GM19452 (cell line): ENCODE data around the gene CDC14A.

ENCODE experiments used
- ATAC-seq: cut with Tn5 transposase; IDR thresholded peaks from one replicate; pipeline ENCODE4 v1.9.1; 2021; ENCODE audit not compliant: unreplicated experiment

Gene CDC14A

DNA sequence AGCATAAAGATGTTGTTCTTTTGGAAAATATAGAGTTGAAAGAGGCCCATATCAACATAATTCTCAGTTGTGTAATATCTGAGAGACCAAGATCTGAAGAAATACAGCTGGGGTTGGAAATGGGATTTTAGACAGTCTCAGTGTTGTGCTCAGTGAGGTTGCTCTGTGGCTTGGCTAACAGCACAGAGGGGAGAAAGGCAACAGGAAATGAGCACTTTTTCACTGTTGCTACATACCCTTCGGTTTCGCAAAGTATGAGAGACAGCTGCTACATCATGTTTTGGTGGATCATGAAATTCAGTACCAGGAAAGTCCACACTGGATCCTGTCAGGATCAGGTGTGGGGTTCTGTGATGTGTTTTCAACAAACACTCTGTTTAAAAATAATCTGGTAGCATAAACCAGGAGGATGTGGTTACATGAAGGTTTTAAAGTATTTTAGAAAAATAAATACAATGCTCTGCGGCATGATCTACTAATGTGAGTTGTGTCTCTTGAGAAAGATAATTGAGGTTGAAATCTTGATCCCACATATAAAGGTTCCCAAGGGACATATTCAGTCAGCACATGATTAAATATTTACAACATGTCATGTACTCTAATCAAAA is 178.7 kb downstream of the CDC14A start:
- ATAC-seq = peak; percentile 93

DNA sequence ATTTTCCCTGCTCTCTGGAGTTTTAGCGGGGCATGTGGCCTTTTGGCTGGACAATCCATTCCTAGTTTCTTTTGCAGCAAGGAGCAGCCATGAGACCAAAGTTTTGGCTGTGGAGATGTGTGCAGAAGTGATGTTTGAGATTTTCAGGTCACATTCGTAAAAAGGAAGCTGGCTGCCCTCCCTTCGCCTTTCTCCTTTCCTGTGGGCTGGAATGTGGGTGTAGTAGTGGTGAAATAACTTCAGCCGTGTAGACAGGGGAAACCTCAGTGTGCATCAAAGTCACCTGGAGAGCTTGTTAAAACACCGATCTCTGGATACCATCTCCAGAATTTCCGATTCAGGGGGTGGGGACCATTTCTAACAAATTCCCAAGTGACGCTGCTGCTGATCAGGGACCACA is 180.3 kb downstream of the CDC14A start:
- no peak for ATAC-seq

DNA sequence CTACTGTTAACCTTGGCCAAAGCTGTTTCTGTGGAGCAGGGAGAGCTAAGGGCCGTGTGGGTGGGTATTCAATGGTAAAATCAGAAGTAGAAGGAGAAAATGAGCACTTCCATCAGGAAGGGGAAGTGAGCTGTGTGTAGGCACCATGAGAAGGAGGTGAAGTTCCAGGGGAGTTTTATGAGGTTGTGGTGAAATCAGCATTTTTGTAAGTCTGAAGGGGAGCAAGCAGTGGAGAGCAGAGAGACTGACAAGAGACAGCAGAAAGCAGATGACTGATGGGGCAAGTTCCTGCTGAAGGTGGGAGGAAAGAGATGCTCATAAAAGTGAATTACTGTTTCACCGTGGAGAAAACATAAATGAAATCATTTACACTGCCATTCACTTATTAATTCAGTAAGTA is 183.0 kb downstream of the CDC14A start:
- no peak for ATAC-seq

DNA sequence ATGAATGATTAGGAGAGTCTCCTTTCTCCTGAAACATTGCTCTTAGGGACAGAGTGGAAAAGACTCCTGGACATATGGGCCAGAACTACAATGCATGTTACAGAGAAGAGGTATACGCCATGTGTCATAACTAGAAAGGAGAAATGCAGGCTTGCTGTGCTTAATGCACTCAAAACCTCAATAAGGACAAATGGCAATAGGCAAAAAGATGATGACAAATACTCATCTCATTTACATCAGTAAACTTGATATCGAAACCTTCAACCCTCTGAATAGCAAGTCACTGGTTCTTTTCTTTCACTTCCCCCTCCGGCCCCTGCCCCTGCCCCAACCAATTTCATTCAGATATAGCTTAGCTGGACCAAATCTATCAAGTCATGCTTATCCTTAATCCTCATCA is 183.7 kb downstream of the CDC14A start:
- ATAC-seq = peak; percentile 80

DNA sequence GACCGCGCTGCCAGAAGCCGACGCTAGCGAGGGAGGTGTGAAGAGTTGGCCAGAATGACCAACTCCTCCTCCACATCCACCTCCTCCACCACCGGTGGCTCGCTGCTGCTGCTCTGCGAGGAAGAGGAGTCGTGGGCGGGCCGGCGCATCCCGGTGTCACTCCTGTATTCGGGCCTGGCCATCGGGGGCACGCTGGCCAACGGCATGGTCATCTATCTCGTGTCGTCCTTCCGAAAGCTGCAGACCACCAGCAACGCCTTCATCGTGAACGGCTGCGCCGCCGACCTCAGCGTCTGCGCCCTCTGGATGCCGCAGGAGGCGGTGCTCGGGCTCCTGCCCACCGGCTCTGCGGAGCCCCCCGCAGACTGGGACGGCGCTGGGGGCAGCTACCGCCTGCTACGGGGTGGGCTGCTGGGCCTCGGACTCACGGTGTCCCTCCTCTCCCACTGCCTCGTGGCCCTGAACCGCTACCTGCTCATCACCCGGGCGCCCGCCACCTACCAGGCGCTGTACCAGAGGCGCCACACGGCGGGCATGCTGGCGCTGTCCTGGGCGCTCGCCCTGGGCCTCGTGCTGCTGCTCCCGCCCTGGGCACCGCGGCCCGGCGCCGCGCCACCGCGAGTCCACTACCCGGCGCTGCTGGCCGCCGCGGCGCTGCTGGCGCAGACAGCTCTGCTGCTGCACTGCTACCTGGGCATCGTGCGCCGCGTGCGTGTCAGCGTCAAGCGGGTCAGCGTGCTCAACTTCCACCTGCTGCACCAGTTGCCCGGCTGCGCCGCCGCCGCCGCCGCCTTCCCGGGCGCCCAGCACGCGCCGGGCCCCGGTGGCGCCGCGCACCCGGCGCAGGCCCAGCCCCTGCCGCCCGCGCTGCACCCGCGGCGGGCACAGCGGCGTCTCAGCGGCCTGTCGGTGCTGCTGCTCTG is 186.9 kb downstream of the CDC14A start:
- no peak for ATAC-seq

DNA sequence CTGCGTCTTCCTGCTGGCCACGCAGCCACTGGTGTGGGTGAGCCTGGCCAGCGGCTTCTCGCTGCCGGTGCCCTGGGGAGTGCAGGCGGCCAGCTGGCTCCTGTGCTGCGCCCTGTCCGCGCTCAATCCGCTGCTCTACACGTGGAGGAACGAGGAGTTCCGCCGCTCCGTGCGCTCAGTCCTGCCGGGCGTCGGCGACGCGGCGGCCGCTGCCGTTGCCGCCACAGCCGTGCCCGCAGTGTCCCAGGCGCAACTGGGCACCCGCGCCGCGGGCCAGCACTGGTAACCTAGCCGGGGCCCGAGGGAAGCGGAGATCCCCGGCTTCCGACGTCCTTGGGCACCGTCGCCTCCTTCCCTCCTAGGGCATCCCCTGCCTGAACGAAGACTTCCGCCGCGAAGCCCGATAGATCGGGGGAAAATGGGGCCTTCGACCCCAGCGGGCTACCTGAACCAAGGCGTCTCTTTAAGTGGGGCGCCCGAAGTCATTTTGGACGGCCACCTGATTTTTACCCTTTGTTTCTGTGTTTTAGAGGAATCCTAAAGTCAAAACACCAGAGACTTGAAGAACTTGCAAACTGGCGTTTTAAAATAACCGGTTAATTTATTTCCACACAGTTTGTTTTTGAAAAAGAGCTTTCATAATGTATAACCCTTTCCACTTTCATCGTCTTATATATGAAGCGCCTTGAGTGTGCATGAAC is 187.7 kb downstream of the CDC14A start:
- ATAC-seq = no peak

DNA sequence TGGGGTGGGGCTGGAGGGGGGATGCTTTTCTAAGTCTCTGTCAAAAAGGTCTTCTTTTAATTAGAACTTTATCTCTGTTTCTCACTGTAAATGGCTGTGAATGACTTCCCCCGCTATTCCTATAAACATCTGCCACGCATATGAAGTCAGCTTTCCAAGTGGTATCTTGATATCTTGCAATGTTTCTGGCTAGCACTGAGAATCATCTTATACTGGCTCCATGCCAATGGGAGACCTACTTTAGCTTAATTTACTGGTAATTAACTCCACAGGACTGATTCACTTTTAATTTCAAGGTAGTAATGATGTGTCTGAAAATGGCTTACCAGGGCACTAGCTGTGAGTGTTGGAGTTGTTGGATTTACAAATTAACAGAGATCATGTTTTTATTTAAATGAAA is 190.0 kb downstream of the CDC14A start:
- no peak for ATAC-seq

DNA sequence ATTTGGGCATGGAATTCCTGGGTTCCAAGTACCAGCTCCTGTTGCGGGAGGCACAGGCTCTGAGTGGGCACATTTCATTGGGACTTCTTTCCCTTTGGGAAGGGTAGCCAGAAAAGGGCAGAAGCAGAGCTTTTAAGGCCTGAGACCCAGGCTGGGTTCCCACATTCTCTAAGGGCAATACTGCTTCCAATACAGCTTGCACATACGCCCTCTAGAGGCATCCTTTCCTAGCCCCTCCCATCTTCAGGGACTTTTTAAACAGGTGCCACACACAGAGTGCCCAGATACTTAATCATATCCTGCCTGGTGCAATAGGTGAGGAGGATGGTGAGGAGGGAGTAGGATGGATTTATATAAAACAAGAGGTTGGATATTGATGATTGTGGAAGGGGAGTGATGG is 191.3 kb downstream of the CDC14A start:
- peak; percentile 42 for ATAC-seq

DNA sequence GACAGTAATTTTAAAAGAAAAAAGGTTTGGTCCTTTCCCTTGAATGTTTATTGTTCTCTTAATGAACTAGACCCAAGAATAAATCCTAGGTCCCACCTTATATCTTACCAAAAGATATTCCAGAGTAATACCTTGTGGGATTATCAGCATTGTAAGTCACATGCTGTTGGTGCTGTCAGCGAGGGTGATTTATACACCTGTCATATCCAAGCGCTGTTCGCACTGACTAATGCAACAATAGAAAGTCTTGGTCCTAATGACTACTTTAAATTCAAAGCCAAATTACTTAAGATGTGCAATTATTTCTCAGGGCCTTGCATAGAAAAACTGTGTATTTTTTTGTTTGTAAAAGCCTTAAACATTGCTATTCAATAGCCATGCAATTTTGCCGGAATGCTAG is 192.5 kb downstream of the CDC14A start:
- no peak for ATAC-seq

DNA sequence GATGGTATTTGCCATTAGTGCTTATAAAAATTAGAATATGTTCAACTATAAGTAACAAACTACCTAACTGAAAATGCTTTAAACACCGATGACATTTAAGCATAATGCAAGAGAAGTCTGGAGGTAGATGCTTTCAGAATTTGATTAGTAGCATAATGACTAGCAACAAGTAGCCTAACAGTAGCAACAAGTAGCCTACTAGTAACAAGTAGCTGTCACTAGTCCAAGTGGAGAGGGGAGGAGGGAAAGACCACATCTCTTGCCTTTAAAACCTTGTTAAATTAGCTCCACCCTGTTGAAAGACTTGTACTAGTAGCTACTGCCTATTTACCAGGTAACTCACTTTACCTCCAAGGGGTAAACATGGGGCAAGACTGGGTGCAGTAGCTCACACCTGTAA is 193.5 kb downstream of the CDC14A start:
- ATAC-seq = no peak

DNA sequence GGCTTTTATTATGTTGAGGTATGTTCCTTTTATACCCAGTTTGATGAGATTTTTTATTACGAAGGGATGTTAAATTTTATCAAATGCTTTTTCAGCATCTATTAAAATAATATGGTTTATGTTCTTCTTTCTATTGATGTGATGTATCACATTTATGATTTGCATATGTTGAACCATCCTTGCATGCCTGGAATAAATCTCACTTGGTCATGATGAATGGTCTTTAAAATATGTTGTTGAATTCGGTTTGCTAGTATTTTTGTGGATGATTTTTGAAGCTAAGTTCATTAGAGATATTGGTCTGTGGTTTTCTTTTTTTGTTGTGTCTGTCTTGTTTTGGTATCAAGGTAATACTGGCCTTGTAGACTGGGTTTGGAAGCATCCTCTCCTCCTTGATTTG is 199.7 kb downstream of the CDC14A start:
- ATAC-seq = no peak

DNA sequence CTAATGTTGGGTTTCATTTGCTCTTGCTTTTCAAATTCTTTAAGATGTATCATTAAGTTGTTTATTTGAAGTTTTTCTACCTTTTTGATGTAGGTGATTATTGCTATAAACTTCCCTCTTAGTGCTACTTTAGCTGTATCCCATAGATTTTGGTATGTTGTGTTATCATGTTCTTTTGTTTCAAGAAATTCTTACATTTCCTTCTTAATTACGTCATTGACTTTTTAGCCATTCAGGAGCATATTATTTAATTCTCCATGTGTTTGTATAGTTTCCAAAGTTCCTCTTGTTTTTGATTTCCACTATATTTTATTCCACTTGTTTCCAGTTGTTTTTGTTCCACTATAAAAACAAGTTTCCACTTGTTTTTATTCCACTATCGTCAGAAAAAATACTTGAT is 200.6 kb downstream of the CDC14A start:
- ATAC-seq = no peak

DNA sequence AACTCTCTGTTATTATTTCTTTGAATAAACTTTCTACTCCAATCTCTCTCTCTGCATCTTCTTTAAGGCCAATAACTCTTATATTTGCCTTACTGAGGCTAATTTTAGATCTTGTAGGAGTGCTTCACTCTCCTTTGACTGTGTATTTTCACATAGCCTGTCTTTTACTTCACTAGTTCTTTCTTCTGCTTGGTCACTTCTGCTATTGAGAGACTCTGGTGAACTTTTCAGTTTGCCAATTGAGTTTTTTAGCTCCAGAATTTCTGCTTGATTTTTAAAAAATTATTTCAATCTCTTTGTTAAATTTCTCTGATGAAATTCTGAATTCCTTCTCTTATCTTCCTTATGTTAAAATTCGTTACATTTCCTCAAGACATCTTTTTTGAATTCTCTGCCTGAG is 203.9 kb downstream of the CDC14A start:
- no peak for ATAC-seq

DNA sequence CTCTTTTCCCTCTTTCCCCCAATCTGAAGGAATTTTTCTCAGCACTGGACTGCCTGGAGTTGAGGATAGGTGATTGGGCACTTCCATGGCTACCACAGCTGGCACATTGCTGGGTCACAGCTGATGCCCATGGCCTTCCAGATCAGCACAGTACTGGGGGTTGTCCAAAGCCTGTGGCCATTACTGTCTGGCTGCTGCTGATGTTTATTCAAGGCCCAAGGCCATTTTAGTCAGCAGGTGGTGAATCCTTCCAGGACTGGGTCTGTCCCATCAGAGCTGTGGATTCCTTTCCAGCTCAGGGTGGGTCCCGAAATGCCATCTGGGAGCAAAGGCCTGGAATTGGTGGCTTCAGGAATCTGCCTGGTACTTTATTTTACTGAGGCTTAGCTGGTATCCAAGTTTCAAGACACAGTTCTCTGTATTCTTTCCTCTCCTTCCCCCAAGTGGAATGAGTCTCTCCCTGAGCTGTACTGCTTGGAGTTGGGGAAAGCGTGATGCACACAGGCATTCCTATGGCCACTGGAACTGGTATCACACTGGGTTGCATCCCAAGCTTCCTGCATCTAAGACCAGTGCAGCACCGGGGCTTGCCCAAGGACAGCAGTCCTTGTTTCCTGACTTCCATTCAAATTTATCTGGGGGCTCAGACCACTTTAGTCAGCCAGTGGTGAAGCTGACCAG is 204.8 kb downstream of the CDC14A start:
- no peak for ATAC-seq

DNA sequence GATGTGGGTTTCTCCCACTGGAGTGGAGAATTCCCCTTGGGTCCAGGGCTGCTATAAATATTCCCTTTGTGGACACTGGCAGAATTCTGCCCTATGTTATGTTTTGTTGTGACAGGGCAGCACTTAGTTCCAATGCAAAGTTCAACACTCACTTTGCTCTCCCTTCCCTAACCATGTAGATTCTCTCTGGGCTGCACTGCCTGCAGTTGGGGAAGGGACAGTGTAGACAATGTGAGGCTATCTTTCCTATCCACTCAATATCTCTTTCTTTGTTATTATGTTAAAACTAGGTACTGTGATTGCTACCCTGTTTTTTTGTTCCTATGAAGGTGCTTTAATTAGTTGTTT is 205.3 kb downstream of the CDC14A start:
- no peak for ATAC-seq

DNA sequence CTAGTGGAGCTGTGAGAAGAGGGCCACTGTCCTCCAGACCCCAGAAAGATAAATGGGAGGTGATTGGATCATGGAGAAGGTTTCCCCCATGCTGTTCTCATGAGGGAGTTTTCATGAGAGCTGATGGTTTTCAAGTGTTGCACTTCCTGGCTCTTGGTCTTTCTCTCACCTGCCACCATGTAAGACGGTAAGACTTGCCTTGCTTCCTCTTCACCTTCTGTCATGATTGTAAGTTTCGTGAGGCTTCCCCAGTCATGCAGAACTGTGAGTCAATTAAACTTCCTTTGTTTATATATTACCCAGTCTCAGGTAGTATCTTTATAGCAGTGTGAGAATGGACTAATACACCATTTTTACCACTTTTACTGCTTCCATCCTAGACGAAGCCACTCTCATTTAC is 213.2 kb downstream of the CDC14A start:
- peak; percentile 71 for ATAC-seq

DNA sequence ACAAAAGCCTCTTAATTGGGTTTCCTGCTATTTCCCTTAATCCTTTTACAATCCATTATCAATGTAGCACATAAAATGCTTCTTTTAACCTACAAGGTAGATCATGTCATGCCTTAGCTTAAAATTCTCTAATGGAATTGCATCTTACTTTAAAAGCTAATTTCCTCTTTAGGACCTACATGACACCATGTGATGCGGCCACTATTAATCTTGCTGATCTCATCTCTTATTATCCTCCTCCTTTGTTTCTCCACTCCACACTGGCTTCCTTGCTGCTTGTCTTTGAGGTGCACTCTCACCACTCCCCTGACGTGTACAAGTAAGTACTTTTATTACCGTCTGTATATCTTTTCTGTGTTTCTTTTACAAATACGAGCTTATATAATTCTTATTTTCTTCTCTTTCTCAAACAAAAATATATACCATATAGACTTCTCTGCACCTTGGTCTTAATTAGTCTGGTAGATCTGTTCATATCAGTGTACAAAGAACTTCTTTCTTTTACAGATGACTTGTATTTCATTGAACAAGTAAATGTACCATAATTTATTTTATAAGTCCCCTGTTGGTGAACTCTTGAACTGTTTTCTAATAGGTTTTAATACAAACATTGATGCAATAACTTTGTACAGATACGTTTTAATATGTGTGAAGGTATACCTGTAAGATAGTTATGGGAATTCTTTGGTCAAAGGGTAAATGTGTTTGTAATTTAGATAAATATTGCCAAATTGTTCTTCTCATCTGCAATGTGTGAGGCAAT is 213.8 kb downstream of the CDC14A start:
- ATAC-seq = no peak

DNA sequence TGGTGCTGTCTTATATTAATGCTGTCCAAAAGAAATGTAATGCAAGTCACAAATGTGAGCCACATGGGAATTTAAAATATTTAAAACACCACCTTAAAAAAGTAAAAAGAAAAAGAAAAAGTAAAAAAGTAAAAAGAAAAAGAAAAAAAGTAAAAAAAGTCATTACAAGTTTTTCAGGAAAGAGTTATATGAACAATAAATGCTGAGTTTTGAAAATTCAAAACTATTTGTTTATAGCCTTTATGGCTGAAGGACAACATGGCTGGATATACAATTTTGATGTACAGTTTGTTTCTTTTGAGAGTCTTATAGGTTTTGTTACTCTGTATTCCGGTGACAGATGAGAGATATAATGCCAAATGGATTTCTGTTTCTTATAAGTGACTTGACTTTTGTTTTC is 214.8 kb downstream of the CDC14A start:
- ATAC-seq = no peak
